ENCODE results near the gene SORL1.

The SORL1 gene

DNA sequence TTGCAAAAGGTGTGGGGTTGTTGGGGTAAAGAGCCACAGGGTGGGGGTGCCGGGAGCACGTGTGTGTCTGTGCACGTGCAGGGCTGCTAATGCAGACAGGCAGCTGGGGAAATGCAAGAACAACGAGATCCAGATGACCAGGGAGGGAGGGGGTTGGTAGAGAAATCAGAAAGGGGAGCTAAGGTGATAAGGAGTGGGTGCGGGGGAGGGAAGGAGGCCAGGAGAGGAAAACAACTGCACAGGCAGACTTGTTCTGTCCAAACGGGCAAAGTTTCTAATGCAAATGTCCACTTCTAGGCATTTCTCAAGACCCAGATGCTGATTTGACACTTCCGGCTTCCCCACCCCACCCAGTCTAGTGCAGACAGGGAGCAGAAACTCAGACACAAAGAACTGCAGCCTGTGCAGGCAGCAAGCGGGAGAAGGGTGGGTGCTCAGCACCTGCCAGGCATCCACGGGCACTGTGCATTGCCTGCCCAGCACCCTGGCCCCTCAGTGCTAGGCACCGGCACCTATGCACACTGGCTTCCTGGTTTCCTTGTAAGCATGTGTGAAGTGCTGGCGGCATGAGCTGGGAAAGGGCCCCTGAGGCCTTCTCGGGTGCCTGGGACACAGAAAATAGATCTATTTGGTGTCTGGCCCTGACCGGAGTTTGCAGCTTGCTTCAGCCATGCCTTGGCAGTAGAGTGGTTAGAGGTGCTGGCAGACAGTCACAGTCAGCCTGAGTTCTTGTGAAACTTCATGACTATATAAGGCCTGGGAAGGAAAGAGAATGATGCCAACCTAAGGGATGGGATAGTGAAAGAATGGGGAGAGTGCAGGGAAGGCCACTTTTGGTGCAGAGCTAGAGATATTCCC lies 220.7 kb downstream of the SORL1 start:
- peak; percentile 57 for TF ChIP-seq MAX (IDR thresholded peaks at IDR 0.05)
- TF ChIP-seq EP300 (IDR thresholded peaks at IDR 0.05; ENCODE audit: borderline replicate concordance), result no peak

DNA sequence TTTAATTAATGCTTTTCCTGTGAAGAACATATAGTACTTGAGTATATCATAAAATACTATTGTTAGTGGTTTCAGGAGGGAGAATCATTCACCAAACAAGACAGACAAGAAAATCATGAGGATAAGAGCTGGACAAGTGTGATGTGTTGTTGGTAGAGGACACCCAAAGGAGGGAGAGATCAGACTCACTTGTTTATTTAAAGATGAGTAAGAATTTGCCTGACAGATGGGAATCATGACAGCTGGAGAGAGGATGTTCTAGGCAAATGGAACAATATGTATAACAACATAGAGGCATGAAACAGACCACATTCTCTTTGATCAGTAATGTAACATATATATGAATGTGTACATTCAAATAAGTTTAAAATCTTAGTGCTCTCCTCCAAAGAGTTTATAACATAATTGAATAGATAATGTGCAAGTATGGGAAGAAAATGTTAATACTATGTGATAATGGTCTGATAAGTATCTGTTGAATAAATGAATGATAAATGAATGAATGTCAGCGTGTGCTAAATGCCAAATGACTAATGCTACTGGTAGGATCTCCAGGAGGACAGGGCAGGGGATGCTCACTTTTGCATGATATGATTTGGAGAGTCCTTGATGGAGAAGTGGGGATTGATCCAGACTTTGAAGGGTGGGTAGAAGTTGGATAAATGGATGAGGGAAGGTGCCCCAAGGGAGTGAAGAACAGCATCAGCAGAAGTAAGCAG lies 229.6 kb downstream of the SORL1 start:
- TF ChIP-seq EGR1 (IDR thresholded peaks at IDR 0.05) (no peak), TCF12 (IDR thresholded peaks at IDR 0.05; ENCODE audit: low read depth) (no peak), NFIC (IDR thresholded peaks at IDR 0.05) (no peak), ZBTB7A (IDR thresholded peaks at IDR 0.05; ENCODE audit: low read depth) (no peak), YY1 (IDR thresholded peaks at IDR 0.05; ENCODE audit: low read depth) (no peak), REST (IDR thresholded peaks at IDR 0.05; ENCODE audit: low read depth) (no peak)
- TF ChIP-seq, protein P1, sequence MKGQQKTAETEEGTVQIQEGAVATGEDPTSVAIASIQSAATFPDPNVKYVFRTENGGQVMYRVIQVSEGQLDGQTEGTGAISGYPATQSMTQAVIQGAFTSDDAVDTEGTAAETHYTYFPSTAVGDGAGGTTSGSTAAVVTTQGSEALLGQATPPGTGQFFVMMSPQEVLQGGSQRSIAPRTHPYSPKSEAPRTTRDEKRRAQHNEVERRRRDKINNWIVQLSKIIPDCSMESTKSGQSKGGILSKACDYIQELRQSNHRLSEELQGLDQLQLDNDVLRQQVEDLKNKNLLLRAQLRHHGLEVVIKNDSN (IDR thresholded peaks at IDR 0.05), result no peak
